Left colon (tissue), 2 donors: Measurements from ENCODE around the gene TNFAIP8. TPM values are rescaled to one million over a fixed set of nuclear protein-coding genes. Genes with fewer than 3 reads are reported as not detected.
A peak's percentile ranks its signal among the peaks of the same experiment; 100 is the strongest.

Experiments
- ATAC-seq: fragments of 200-7000 bp; cut with Tn5 transposase; one replicate; pipeline ENCODE4 v1.9.1; 2020; ENCODE audit warnings: mild to moderate bottlenecking, moderate library complexity
- DNase-seq, 2 donors: peaks; one replicate each; pipeline ENCODE4 v3.0.0-alpha.2; 2020
- intact Hi-C, 2 donors: fragments of 100-400 bp; cut with DNase I in 1 of 2; cut with micrococcal nuclease in 1 of 2; formaldehyde crosslinking; loops; one replicate each; pipeline versions ENCODE4 v1.11.2 to v1.14.0; 2022; cut with DNase I, micrococcal nuclease
- total RNA-seq, 2 donors: library from RNA; stranded (reverse); fragmentation: NEBNext Ultra II Directional; extraction: Animal tissue kit (Norgen Biotek cat#: 25700); gene quantifications; one replicate each; pipeline ENCODE4 v1.2.1, GENCODE V29; 2021
- donor health status: DM: no; HTN: no; CAD: no.
- donor health status: DM: yes; HTN: yes; CAD: no.

TNFAIP8 gene
- total RNA-seq, 2 donors from 2014 or later = 7.0 to 11.8 TPM

DNA sequence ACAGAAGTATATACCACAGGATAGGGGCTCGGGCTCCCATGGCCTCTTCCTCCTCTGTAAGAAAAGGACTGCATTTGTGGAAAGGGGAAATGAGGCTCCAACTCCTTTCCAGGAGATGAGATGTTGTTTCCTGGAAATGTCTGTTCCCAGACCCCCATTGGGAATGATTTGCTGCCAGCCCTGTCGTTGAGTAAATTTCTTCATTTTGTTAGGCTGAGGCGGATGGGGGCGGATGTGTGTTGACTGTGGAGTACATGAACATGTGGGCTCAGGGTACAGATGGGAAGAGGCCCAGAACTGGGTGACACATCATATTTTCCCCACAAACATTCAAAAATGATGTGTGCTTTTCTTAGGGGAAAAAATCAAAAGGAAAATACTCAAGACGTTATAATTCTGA, 28.8 kb upstream of the TNFAIP8 start:
- intact Hi-C loops = no loop called here
- no peak for DNase-seq
- no peak for ATAC-seq

DNA sequence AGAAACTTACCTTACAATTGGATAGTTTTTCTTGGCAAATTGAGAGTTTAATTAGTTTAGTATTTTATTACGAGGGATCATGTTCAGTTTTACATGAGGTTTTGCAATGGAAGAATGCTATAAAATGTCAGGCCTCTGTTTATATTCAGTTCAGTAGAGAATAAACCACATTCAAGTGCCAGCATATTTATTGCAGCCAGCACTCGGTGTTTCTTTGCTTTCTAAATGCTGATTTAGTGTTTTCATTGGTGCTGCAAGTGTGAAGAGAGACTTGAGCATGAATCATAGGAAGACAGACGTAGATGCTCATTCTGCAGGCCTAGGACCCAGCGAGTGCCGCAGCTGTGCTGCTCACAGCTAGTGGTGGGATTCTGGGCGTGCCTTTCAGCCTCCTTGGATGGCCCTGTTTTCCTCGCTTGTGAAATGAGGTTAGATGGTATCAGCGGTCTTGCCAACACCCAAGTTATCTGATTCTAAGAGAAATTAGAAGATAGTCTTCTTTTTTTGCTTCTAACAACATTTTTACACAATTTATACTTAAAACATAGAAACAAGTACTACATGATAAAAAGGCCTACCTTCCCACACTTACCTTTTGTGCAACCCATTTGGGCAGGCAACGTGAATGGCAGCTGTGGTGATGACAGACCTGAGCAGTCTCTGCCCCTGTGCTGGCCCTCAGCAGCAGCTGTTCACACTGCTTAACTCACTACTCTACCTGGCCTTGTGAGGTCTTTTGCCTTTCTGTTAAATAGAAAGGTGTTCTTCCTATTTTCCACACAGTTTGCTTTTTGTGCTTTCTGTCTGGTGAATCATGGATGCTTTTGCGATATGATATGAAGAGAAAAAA, 26.8 kb upstream of the TNFAIP8 start:
- intact Hi-C loops = no loop called here
- no peak for DNase-seq
- peak; percentile 45 for ATAC-seq

GRCh38 chr5:119329666-119330065, 26.2 kb upstream of the TNFAIP8 start:
- intact Hi-C loops = no loop called here
- ATAC-seq = no peak
- no peak for DNase-seq

DNA sequence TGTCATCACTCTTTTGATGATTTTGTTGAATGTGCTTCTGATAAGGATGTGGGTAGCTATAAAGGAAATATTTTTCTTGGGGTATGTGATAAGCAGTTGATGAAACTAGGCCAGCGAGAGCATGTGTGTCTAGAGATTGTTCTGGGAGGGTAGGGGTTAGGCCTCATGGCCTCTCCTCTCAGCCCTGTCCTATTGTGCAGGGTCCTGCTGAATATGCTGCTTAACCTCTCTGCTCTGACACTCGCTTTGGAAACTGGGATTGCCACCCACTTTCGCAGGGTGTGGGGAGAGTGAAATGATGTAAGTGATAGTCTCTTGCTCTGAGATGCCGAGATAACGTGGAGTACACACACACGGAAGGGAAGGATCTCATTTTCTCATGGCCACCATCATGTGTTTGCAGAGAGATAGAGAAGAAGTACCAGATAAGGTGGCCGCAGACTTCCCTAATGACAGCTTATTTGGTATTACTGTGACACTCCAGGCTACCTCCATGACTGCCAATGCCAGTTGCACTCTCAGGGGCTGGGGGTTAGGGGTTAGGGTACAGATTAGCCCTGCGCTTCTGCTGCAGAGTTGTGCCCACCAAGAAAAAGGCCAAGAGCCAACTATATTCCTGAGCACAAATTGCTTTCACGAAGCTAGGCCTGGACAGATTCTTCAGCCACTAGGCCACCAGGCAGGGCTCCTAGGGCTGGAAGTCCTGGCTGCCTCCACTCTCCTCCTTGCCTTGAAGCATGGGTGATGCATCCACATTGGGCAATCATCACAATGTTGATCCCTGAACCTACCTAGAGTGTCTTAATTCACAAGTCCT, 25.2 kb upstream of the TNFAIP8 start:
- ATAC-seq (no peak), DNase-seq (no peak)
- intact Hi-C loops = no loop called here

DNA sequence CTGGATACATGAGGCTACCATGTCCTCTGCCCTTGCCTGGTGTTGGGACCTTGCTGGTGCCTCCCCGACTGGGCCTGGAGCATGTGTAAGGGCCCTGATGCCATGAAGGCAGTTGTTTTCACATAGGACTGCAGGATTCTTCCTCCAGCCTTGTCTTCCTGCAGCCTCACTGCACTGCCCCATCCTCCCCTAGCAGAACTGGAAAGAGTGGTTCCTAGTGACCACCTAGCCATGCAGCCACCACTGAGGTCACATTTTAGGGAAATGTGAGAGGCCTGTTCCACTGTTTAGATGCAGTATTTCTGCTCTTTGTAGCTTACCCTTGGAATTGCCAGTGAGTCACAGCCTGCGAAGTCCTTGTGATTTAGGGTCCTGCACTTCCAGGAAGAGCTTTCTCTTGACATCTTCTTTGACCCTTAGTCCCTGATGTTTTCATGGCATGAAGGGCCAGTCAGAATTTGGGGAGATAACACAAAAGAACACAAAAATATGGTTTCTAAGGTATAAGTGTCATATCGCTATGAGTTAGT, 24.2 kb upstream of the TNFAIP8 start:
- ATAC-seq = no peak
- intact Hi-C loops = no loop called here

GRCh38 chr5:119332208-119332607, 23.6 kb upstream of the TNFAIP8 start:
- ATAC-seq (no peak), DNase-seq (no peak)
- intact Hi-C loops = no loop called here

More for the DNA sequence above, 24.2 kb upstream of the TNFAIP8 start:
- DNase-seq = no peak

GRCh38 chr5:119332978-119333401, 22.8 kb upstream of the TNFAIP8 start:
- no peak for DNase-seq
- intact Hi-C loops = no loop called here
- no peak for ATAC-seq

DNA sequence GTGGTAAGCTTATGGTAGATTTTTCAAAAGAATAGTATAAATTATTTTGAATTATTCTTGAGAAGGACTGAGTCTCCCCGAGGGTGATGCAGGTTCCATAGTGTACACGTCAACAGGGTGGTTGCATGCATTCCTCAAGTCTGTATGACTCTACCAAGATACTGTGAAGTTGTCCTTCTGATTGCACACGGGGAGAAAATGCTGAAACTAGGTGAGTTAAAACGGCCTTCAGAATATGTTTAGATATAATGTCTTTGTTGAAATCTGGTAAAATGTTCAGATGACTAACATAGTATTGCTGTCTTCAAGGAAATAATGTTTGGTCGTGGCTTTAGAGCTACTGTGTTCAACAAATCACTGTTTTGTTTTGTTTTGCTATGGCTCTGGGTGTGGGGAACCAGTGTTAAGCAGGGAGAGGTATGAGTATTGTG, 22.4 kb upstream of the TNFAIP8 start:
- no peak for DNase-seq
- no peak for ATAC-seq
- intact Hi-C loops = no loop called here

DNA sequence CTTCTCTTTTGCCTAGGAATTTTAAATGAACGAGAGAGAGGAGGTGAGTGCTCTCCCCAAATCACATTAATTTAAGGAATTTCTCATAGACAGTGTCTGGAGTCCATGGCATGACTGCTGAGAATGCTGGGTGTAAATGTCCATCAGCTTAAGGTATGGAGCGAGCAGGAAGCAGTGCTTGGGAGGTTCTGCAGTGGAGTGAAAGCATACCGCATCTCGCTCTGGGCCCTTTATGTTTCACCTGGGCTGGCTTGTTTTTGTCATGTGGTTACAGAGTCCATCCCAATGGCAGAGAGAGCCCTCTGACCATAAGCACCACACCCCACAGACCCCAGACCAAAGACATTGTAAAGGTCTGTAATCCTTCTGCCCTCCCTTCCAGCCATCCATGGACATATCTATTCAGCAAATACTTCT, 20.6 kb upstream of the TNFAIP8 start:
- intact Hi-C loops = no loop called here
- DNase-seq (no peak), ATAC-seq (no peak)

- no peak for ATAC-seq
- intact Hi-C loops = no loop called here
Observed at GRCh38 chr5:119336262-119336661, 19.6 kb upstream of the TNFAIP8 start.

GRCh38 chr5:119336845-119337580, 18.8 kb upstream of the TNFAIP8 start:
- ATAC-seq (peak; percentile 46), DNase-seq (no peak)
- intact Hi-C loops = no loop called here

More at GRCh38 chr5:119336262-119336661, 19.6 kb upstream of the TNFAIP8 start:
- no peak for DNase-seq

DNA sequence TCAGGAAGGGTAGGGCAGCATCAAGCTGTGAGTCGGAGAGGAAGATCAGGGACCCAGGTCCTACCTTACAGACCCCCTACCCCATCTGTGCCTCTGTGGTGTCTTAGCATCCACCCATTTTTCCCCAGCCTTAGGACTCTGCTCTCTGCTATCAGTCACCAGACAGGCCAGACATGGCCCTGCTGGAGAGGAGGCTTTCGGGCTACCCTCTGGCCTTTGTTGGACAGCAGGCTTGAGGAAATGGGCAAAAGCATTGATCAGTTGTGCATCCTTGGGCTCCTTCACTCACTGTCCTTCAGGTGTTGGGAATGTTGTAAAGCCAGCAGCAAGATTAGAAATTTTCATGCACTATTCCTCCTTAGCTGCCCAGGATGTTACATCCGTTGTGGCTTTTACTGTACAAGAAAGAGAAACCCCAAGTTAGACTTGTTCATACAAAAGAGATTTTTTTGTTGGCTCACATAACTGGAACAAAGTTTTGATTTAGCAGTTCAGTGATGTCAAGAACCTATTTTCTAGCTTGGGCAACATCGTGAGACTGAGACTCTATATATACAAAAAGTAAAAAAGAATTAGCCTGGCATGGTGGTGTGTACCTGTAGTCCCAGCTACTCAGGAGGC, 17.4 kb upstream of the TNFAIP8 start:
- DNase-seq (no peak), ATAC-seq (no peak)
- intact Hi-C loops = no loop called here

GRCh38 chr5:119339344-119339743, 16.5 kb upstream of the TNFAIP8 start:
- intact Hi-C loops = no loop called here
- no peak for ATAC-seq
- no peak for DNase-seq

DNA sequence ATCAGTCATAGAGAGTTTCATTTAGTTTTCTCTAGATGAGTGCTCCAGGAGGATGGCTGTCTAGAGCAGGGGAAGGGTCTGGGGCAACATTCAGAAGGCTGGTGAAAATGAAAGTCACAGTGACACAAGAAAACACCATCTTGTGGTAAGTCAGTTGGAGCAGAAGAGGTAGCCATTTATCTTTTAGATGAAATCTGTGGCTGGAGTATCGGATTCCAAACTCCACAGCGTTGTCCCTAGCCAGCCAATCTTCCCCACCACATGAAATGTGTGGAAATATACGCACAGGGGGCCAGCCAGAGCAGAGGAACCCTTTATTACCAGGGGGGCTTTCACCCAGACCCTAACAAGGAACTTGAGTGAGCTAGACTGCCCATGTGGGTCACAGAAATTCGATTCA, 15.9 kb upstream of the TNFAIP8 start:
- DNase-seq (no peak), ATAC-seq (no peak)
- intact Hi-C loops = no loop called here

DNA sequence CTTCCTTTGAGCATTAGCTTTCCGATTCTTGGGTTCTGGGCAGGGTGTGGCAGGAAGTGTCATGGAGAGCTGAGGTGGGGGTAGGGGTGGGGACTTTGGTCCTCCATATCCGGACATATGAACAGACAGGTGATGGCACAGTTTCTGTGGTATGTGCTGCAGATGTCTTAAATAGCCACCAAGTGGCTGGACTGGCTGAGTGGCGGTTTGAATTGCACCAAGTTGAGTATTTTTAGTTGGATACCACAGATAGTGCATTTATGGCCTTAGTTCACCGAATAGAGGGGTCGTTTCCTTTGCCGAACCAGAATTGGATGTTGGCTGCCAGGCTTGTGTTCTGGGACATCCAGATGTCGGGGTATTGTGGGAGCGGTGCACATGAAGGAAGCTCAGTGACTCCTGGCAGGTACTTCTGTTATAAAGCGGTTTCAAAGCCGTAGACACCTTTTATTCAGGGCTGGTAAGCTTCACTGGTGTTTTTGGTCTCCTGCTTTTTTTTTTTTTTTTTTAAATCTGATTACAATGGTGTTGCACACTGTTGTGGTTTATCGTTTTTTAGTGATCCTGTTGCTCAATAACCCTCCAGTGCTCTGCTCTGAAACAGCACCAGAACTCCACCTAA, 15.1 kb upstream of the TNFAIP8 start:
- ATAC-seq (peak; percentile 28), DNase-seq (peak; percentile 40 to 54)
- intact Hi-C loops = no loop called here

DNA sequence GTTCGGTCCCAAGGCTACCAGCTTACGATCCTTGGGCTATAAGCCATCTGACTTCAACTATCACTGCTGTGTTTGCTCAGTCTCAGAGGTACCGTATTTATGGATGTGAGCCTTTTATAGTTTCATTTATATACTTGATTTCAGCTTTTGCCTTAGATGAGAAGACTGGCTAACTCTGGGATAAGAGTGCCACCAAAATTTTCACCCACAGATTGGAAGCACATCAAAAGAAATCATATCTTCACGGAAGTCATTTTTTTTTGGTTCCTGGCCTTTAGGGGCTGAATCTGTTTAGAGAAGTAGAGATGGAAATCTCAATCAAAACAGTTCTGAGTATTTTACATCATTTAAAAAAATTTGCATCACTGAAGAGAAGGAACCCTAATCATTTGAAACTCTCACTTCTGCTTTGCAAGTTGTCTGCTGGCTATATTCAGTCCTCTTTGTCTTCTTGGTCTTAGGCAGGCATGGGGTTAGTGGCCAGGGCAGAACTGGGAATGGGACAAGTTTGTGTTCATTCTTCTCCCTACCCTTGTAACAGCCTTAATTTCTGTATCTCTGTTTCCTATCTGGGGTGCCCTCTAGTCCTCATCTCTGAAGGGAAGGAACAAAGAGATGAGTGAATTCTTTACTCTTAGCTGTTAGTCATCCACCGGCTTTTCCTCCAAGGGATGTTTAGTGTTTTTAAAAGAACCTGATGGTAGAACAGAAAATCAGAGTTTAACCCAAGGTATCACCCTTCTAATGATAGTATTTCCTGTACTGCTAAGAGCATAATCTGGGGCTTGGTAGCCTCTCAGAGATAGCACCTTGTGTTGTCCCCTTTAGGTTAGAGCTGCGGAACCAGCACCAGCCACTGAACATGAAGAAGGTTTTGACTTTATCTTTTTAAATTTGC, 14.1 kb upstream of the TNFAIP8 start:
- DNase-seq (no peak), ATAC-seq (no peak)
- intact Hi-C loops = no loop called here

- DNase-seq (no peak), ATAC-seq (no peak)
- intact Hi-C loops = no loop called here
Observed at GRCh38 chr5:119342406-119342805, 13.4 kb upstream of the TNFAIP8 start.
